Astrocyte (in vitro differentiated cells and primary cell): ENCODE data around the gene MAPRE2.

Experiments
- EZH2 ChIP-seq: IDR thresholded peaks from 2 replicates; pipeline ENCODE4 v1.6.1; 2012; ENCODE audit warnings: mild to moderate bottlenecking, low read length, inconsistent platforms; ENCODE audit not compliant: insufficient read depth
- TF ChIP-seq, protein P1 (sequence below): IDR thresholded peaks from 2 replicates; pipeline ENCODE4 v1.5.1; 2011; ENCODE audit warnings: low read depth, mild to moderate bottlenecking, inconsistent platforms, low read length, moderate library complexity; ENCODE audit not compliant: insufficient read depth

DNA sequence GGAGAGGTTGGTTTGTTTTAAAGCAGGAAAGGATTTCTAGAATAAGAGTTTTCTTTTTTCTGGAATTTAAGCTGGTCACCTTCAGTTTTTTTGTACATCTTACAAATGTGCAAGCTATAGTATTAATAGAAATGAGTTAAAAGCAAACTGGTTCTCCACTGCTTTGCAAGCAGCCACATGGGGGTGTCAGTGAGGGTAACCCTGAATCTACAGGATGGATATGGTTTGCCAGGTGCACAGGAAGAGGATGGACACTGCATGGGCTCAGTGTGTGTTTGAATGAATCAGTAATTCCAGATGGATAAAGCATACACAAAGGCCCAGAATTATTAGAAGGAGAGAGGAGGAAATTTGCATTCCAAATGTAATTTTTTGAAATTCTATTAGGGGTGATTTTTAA lies 89.0 kb downstream of the MAPRE2 start:
- TF ChIP-seq, protein P1, sequence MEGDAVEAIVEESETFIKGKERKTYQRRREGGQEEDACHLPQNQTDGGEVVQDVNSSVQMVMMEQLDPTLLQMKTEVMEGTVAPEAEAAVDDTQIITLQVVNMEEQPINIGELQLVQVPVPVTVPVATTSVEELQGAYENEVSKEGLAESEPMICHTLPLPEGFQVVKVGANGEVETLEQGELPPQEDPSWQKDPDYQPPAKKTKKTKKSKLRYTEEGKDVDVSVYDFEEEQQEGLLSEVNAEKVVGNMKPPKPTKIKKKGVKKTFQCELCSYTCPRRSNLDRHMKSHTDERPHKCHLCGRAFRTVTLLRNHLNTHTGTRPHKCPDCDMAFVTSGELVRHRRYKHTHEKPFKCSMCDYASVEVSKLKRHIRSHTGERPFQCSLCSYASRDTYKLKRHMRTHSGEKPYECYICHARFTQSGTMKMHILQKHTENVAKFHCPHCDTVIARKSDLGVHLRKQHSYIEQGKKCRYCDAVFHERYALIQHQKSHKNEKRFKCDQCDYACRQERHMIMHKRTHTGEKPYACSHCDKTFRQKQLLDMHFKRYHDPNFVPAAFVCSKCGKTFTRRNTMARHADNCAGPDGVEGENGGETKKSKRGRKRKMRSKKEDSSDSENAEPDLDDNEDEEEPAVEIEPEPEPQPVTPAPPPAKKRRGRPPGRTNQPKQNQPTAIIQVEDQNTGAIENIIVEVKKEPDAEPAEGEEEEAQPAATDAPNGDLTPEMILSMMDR: no peak
- TF ChIP-seq EZH2: no peak
